Activated CD4-positive, CD25-positive, alpha-beta regulatory T cell treated with anti-CD3 and anti-CD28 coated beads, Interleukin-2, amount 50 U/mL, for 16 hours (primary cell): Measurements from ENCODE around the gene GRAMD1A.
"Not testable (repeated sequence)": the region's sequence is repeated elsewhere in the genome, so short reads cannot be mapped to it uniquely, and the experiment has no call there.

Source experiments
- DNase-seq: peaks from one replicate; pipeline ENCODE4 v3.0.0-alpha.2; 2020; ENCODE audit warnings: low read depth, low spot score

The GRAMD1A gene

DNA sequence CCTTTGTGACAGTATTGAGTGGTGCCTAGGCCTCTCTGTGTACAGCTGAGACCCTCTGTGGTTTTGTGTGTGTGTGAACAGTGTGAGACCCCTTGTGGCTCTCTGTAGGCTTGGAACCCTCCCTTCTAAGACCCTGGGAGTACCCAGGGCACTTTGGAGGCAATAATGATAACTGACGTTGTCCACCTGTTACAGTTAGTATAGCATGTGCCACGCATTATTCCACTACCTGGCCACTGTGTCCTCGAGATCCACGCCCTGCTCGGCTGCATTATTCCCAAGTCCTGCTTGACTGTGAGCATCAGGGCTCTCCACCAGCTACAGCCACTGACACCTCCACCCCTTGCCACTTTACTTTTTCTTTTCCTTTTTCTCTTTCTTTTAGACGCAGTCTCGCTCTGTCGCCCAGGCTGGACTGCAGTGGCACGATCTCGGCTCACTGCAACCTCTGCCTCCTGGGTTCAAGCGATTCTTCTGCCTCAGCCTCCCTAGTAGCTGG, 2.0 kb downstream of the GRAMD1A start:
- no peak for DNase-seq

DNA sequence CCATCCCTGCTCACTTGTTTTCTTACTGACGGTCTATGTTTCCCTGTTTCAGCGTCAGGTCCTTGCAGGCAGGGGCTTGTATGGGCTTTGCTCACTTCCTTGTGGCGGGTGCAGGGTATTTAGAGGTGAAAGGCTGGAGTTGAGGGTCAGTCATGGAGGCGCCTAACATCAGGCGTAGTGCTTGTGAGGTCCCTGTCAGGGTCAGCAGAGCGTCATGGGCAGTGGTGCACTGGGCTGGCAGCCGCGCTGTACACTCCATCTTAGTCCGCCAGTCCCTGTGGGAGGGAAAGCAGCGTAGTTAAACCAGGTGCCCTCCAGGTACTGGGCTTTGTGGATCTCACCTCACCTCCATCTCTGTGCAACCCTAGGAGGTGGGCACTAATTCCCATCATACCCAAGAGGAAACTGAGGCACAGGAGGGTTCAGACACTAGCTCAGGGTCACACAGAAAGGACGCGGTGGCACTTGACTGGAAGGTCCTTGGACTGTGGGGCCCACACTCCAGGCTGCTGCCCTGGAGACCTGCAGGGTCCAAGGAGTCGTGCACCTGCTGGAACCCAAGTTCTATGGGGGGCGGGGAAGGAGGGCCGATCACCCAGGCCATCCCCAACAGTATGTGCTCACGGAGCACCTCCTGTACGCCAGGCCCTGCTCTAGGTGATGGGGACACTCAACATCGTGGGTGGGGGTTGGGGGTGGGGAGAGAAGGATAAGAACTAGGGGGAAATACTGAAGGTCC, 4.6 kb downstream of the GRAMD1A start:
- DNase-seq: no peak

DNA sequence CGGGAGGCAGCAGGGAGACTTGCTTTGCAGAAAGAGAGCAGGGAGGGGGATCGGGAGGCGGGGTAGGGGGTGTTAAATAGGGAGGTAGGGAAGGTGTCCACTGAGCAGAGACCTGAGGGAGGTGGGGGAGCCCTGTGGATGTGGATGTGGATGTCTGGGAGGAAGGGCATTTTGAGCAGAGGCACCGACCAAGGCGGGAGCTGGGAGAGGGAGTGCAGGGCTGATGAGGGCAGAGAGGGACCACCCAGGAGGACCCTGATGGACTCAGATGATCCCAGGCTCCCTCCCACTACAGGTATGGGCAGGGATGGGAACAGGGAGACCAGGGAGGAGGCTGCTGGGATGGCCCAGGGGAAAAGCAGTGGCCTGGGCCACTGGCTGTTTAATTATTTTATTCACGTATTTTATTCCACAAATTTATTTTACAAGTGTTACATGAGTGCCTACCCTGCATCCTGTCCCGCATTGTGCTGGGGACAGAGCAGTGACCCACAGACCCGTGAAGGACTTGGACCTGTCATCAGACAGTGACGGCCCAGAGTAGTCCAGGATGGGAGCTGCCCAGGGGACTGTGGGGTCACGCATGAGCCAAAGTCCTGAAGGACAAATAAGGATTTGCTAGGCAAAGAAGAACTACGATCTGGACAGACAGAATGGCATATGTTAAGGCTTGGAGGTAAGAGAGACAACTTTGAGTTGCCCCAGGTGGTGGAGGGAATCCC, 5.3 kb downstream of the GRAMD1A start:
- no peak for DNase-seq

DNA sequence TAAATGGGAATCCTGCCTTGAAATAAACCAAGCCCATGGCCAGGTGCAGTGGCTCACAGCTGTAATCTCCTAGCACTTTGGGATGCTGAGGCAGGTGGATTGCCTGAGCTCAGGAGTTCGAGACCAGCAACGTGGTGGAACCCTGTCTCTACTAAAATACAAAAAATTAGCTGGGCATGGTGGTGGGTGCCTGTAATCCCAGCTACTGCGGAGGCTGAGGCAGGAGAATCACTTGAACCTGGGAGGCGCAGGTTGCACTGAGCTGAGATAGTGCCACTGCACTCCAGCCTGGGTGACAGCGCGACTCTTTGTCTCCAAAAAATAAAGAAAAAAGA, 5.9 kb downstream of the GRAMD1A start:
- not testable (repeated sequence) for DNase-seq

DNA sequence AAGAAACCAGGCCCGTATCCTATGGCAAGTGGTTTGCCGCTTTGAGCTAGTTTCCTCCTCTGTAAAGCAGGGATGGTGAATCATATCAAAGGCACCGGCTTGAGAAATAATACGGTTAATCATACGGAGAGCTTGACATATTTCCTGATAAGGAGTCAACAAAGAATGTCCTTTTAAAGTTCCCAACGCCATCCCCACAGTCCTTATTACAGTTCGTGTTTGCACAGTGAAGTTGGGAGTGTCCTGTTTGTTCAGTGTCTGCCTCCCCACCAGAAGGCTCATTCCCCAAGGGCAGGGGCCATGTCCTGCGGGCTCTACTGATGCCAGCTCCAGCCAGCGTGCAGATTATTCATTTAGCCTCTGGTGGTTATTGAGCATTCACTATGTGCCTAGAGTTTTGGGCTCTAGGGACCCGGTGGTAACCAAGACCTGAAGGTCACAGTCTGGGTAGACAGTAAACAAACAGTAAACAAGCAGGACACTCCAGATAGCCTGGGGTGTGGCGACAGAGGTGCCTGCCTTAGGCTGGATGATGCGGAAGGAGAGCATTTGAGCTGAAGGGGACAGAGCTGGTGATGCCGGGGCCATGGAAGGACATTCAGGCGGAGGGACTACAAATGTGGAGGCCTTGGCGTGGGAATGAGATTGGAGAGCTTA, 6.3 kb downstream of the GRAMD1A start:
- no peak for DNase-seq

DNA sequence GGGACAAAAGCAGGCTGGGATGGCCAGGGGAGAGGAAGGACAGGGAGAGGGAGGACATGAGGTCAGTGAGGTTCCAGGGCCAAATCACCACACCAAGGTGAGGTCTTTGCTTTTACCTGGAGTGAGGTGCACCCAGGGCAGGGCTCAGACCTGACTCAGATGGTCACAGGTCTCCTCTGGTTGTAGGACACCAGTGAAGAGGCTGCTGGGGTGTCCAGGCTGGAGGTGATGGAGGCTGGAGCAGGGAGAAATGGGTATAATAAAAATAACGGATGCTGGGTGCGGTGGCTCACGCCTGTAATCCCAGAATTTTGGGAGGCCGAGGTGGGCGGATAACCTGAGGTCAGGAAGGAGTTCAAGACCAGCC, 6.9 kb downstream of the GRAMD1A start:
- no peak for DNase-seq

DNA sequence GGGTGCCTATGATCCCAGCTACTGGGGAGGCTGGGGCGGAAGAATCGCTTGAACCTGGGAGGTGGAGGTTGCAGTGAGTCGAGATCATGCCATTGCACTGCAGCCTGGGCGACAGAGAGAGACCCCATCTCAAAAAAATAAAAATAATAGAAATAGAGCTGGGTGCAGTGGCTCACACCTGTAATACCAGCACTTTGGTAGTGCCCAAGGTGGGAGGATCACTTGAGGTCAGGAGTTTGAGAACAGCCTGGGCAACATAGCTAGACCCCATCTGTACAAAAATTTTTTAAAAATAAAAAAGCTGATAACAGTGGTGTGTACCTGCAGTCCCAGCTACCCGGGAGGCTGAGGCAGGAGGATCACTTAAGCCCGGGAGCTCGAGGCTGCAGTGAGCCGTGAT, 7.3 kb downstream of the GRAMD1A start:
- DNase-seq: not testable (repeated sequence)

DNA sequence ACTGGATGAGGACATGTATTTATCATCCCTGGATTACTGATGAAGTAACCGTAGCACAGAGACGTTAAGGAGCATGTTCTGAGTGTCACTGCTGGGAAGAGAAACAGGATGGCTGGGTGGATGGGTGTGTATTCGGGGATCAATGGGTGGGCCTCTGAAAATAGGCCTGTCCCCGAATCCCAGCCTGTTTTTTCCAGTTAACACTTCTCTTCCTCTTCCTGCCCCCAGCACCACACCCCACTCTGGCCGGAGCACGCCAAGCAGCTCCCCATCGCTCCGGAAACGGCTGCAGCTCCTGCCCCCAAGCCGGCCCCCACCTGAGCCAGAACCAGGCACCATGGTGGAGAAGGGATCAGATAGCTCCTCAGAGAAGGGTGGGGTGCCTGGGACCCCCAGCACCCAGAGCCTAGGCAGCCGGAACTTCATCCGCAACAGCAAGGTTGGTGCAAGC, 8.8 kb downstream of the GRAMD1A start:
- no peak for DNase-seq

DNA sequence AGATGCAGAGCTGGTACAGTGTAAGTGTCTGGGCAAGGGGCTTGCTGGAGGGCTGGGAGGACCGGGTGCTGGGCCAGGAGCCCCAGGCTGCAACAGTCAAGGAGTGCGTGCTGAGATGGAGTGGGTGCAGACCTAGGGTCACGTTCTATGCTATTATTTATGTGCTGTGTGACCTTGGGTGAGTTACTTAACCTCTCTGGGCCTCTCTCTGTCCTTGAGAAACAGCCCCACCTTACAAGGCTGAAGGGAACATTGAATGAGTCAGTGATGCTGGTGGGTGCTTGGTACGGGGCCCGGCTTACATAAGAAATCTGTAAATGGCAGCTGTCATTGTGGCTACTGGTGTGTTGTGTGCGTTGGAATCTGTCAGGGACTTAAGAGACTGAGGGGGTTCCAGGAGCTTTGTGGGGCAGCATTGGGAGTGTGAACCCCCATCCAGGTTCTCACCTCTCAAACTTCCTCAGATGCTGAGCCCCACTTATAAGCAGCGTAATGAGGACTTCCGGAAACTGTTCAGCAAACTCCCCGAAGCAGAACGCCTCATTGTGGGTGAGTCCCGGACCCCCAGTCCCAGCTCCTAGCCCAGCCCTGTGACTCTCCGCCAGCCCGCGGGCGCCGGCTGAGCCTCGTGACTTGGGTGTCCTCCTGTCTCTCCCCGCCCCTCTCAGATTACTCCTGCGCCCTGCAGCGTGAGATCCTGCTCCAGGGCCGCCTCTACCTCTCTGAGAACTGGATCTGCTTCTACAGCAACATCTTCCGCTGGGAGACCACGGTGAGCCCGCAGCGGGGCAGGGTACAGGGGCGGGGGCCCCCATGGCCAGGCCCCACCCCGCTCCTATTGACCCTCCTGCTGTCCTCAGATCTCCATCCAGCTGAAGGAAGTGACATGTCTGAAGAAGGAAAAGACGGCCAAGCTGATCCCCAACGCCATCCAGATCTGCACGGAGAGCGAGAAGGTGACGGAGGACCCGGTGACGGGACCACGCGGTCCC, 9.6 kb downstream of the GRAMD1A start:
- DNase-seq: no peak

DNA sequence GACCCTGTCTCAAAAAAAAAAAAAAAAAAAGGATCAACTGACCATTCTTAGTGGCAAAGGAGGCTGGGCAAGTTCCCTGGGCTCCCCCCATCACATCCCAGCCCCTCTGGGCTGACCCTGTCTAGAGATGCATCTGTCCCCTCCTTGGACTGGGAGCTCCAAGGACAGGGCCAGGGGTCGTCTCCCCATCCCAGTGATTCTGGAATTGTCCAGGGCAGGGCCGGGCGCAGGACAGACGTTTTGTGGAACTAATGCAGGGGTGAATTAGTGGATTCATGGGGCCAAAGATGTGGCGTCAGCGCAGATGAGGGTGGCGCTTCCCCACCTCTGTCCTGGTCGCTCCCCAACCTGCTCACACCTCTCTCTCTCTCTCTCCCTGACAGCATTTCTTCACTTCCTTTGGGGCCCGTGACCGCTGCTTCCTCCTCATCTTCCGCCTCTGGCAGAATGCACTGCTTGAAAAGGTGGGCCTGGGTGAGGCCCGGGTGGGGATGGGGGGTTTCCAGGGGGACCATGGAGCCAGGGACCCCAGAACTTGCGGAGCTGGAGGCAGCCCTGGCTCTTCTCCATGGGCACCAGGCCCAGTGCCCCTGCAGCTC, 11.1 kb downstream of the GRAMD1A start:
- no peak for DNase-seq

DNA sequence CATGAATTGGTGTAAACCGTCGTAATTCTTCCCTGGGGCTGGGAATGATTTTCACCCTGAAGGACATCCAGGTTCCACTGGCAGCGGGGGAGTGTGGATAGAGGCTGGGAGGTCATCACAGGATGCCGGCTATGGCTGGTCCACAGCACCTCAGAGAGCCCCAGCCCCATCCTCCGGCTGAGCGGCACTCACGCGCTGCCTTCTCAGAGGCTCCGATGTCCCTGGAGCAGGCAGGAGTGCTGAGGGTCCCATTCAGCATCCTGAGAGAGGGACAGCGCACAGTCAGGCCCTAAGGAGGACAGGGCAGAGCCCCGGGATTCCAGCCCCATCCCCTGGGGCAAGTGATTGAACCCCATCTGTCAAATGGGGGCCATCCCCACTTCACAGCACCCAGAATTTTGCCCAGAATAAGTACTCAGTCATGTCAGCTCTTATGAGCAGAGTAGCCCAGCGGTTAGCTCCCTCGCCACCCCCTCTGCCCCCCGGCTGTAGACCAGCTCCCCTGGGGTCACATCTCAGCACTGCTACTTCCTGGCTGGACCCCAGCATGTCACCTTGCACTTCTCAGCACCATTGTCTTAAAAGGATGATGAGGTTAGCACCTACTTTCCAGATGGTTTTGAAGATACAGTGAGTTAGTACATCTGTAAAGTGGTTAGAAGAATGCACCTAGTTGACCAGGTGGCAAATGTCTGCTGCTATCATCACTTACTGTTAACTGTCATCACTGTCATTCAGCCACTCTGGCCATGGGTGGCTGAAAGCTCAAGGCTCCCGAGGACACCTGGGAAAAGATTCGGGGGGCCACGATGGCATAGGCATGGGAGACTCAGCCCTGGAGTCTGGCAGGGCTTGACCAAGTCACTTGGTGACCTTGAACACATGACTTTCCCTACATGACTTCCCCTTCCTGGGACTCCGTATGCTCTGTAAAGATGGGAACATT, 11.9 kb downstream of the GRAMD1A start:
- DNase-seq: no peak

DNA sequence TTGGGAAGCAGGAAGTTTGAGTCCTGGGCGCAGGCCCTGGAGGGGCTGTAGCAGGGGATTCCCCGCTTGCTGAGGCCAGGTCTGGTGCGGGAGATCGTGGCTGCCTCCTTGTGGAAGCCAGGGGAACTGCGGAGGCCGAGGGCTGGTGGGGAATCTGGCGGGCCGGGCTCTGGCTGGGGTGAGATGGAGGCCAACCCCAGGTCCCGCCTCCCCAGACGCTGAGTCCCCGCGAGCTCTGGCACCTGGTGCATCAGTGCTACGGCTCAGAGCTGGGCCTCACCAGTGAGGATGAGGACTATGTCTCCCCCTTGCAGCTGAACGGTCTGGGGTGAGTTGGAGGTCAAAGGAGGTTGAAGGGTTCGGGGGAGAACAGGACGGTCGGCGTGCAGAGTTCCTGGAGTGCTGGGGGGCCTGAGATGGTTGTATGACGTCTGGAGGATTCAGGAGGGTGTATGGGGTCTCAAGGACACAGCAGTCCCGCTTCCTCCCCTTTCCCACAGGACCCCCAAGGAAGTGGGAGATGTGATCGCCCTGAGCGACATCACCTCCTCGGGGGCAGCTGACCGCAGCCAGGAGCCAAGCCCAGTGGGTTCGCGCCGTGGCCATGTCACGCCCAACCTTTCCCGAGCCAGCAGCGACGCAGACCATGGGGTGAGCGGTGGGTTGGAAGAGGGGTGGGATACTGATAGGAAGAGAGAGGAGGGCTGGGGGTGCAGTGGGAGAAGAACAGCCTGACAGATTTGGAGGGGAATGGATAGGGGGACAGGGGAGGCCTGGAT, 13.1 kb downstream of the GRAMD1A start:
- DNase-seq: peak; percentile 54

DNA sequence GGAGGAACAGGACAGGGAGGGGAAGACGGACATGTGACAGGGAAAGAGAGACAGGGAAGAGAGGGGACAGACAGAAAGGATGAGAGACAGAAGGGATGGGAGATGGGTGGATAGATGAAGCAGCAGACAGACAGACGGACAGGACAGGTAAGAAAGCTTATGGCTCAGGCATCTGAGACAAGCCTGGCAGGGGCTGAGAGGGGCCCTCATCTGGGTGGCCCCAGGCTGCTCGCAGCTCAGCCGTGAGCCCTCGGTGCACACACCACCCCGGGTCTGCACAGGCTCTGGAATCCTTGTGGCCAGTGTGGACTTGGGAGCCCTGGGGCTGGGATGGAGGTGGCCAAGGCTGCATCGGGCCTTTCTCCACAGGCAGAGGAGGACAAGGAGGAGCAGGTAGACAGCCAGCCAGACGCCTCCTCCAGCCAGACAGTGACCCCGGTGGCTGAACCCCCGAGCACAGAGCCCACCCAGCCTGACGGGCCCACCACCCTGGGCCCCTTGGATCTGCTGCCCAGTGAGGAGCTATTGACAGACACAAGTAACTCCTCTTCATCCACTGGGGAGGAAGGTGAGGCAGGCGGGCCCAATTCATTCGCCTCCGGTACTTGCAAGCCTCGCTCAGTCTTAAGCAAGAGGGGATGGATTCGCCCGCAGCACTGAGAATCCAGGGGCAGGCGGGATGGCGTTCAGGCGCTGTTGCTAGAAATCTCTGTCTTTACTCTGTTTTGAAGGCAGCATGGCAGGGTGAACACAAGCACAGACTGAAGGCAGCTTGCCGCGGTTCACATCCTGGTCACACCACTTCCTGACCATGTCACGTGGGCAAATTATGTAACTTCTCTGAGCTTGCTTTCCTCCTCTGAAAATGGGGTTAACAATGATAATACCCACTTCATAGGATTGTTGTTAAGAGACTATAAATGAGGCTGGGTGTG, 14.0 kb downstream of the GRAMD1A start:
- peak; percentile 43 for DNase-seq

DNA sequence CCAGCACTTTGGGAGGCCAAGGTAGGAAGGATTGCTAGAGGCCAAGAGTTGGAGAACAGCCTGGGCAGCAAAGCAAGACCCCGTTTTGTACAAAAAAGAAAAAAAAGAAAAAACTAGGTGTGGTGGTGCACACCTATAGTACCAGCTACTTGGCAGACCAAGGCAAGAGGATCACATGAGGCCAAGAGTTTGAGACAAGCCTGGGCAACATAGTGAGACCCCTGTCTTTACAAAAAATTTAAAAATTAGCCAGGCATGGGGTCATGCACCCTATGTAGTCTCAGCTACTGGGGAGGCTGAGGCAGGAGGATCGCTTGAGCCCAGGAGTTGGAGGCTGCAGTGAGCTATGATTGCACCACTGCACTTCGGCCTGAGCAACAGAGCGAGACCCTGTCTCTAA, 14.7 kb downstream of the GRAMD1A start:
- DNase-seq: not testable (repeated sequence)

DNA sequence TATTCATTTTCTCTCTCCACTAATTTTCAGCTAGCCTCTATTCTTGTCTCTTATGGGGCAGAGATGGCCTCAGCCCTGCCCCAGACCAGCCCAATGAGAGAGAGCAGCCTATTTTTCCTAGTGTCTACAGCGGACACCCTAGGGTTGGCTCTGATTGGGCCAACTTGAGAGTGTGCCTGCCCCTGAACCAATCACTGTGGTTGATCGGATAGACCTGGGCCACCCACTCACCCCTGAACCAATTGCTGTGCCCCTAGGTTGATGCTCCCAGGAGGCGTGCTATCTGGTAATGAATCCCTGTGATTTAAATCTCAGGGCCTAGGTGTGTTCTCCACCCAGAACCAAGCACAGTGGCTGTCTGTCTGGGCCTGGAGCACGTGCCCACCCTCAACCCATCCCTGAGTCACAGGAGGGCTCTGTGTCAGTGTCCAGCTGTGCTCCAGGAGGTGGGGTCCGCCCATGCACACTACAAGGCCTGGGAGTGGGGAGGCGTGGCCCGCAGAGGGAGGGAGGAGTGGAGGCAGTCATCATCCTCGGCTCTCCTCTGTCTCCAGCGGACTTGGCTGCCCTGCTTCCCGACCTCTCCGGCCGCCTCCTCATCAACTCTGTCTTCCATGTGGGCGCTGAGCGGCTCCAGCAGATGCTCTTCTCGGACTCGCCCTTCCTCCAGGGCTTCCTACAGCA, 15.3 kb downstream of the GRAMD1A start:
- no peak for DNase-seq

DNA sequence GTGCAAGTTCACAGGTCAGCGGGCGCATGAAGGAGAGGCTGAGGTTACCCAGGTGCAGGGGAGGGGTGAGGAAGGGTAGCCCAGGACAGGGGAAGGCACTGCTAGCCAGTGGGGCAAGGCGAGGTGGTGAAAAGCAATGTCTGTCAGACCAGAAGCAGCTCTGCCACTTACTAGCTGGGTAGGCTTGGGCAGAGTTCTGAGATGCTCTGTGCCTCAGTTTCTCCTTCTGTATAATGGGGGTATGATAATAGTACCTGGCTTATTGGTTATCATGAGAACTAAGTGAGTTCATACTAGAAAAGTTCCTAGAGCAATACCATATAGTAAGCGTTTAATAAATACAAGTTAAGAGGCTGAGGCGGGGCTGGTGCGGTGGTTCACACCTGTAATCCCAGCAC, 15.8 kb downstream of the GRAMD1A start:
- DNase-seq: no peak

DNA sequence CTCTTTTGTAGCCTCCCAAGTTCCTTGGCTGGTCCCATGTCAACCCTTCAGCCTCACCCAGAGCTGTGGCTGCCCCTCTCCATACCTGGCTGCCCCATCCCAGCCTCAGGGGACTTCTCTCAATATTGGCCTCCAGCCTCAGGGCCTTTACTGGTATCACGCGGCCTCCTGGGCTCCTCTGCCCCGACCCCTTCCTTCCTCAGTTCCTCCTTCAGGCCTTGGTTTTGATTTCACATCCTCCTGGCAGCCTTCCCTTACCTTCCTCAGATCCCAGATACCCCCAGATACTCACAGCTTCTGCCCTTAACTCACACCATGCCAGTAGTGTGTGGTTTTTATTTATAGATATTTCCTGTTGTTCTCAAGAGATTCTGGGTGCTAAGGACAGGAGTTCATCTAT, 17.4 kb downstream of the GRAMD1A start:
- DNase-seq: no peak
